UCSD-AML1 (cell line): ENCODE results near the gene SKA2.
A peak's percentile ranks its signal among the peaks of the same experiment; 100 is the strongest.
"Not testable (repeated sequence)": the region's sequence is repeated elsewhere in the genome, so short reads cannot be mapped to it uniquely, and the experiment has no call there.

Experiments used
- DNase-seq: peaks from one replicate; lab custom pipeline; 2025; ENCODE audit not compliant: unreplicated experiment; lab: John Stamatoyannopoulos, UW

Gene SKA2

DNA sequence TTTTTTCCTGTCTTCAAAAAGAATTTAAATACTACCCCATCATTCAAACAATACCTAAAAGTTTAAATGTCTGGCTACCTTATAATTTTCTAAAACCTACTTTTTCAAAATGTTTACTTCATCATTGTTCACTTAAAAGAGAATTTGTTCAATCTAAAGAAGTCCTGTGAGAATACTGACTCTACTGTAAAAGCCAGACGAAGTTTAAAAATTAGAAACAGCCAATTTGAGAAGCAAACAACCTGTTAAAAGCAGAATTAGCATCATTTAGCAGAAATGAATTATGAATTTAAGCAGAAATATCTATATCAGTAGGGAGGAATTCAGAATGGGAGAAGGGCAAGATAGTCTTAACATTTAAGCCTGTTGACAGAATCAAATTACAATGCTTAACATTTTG, 2.1 kb downstream of the SKA2 start:
- no peak for DNase-seq

DNA sequence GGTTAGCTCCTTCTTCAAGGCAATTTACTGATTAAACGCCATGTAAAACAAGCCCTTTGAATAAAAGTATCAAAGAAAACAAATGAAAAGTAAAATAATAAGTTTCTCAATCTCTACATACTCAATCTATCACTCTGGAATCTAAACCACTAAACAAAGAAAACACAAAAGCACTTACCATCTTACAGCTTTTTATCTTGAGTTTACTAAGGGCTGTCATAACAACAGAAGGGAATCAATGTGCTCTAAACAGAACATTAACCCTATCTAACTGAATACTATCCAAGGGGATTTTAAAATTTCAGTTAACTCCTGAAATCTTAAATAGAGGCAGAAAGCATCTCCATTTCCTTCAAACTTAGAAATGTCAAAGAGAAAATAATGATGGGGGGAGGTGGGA, 3.4 kb downstream of the SKA2 start:
- DNase-seq: no peak

DNA sequence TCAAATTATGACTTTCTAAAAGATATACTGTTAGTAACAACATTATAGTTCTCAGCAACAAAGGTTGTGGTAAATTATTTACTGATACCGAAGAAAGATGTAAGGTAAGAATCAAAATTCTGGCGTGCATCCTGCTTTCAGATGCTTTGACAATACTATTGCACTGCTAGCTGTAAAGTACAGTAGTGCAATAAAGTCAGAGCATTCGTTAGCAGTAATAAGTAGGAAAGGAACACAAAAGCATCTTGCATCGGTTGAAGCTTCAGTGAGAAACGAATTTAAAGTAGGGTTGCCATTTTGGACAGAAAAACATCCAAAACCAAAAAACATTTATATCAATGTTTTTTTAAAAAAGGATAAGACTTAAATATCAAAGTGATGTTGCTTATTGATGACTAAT, 4.0 kb downstream of the SKA2 start:
- no peak for DNase-seq

DNA sequence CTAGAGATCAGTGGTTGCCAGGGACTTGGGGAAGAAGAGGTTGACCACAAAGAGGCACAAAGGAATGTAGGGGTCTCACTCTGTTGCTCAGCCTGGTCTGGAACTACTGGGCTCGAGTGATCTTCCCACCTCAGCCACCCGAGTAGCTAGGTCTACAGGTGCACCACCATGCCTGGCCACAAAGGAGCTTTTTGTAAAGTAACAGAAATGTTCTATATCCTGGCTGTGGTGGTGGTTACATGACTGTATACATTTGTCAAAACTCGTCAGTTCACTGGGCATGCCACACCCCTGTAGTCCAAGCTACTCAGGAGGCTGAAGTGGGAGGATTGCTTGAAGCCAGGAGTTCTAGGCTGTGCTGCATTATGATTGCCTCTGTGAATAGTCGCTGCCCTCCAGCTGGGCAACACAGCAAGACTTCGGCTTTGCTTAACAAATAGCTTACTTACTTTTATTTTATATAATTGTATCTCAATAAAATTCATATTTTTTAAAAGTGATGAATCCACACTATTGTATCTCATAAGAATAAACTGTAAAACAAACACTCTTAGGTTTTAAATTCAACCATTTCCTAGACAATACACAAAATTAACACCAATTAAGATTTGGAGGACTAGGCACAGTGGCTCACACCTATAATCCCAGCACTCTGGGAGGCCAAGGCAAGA, 5.0 kb downstream of the SKA2 start:
- DNase-seq: no peak

DNA sequence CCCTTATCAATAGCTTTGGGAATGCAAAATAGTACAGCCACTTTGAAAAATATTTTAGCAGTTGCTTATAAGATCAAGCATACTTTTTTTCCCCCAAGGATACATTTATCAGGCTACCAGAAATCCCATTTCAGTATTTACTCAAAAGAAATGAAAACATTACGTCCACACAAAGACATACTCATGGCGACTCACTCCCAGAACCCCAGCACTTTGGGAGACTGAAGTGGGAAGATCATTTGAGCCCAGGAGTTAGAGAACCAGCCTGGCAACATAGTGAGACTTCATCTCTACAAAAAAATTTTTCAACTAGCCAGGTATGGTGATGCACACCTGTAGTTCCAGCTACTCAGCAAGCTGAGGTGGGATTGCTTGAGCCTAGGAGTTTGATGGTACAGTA, 5.9 kb downstream of the SKA2 start:
- DNase-seq: no peak

DNA sequence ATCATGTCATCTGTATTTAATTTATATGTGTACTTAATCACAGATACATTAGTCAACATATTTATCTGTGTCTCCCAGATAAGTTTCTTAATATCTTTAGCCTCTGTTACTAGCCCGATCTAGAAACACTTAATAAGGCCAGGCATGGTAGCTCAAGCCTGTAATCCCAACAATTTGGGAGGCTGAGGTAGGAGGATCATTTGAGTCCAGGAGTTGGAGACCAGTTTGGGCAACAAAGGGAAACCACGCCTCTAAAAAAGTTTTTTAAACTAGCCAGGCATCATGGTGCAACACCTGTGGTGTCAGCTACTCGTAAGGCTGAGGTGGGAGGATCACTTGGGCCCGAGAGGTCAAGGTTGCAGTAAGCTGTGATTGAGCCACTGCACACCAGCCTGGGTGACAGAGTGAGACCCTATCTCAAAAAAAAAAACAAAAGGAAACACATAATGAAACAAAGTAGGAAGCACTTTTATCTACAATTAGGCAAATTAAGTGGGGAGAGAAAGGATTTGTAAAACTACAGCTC, 9.4 kb downstream of the SKA2 start:
- no peak for DNase-seq

DNA sequence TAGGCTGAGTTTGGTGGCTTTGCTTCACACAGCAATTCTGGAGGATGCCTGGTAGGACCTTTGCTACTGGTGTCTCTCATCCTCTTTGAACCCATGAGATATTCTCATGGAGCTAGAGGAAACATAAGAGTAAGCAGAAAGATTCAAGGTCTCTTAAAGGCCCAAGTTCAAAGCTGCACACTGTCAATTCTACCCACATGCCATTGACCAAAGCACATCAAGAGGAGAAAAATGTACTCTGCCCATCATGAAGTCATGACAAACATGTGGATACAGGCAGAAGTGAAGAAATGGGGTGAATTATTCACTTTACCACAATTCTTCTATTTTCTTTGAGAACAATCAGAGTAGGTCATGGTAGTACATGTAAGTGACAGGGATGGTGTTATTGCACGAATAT, 13.1 kb downstream of the SKA2 start:
- no peak for DNase-seq

DNA sequence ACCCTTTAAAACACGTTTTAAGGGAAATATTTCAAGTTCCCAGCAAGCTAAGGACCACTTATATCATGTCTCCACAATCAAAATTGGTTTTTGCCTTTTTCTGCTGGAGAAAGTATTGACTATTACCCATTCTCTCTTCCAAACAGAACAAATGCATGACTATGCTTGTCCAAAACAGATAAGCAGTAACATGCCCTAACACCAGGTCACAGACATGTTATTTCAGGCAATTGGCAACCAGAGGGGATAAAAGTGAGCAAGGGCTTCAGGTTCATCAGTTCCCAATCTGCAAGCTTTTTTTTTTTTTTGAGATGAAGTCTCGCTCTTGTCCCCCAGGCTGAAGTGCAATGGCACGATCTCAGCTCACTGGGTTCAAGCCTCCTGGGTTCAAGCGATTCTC, 15.0 kb downstream of the SKA2 start:
- DNase-seq: no peak

DNA sequence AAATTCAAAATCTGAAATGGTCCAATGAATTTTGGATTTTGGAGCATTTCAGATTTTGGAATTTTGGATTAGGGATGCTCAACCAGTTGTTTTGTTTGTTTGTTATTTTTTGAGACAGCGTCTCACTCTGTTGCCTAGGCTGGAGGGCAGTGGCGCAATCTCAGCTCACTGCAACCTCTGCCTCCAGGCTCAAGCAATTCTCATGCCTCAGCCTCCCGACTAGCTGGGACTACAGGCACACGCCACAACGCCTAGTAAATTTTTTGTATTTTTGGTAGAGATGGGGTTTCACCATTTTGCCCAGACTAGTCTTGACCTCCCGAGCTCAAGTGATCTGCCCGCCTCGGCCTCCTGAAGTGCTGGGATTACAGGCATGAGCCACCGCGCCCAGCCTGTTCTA, 16.6 kb downstream of the SKA2 start:
- not testable (repeated sequence) for DNase-seq

DNA sequence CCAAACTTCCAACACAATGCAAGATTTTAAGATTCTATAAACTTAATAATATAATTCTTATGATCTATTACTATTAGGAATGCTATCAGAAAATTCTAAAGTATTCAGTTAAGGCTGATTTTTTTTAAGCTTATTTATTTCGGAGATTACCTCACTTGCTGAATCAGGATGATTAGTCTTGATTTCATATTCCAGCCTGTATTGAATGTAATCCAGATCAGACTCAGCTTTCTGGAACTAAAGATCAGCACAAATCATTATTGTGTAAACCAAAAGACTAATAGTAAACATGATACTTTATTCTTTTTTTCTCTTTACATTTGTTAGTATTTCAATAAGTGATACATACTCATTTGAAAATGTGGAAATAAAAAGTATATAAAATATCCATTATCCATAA, 23.9 kb downstream of the SKA2 start:
- no peak for DNase-seq

DNA sequence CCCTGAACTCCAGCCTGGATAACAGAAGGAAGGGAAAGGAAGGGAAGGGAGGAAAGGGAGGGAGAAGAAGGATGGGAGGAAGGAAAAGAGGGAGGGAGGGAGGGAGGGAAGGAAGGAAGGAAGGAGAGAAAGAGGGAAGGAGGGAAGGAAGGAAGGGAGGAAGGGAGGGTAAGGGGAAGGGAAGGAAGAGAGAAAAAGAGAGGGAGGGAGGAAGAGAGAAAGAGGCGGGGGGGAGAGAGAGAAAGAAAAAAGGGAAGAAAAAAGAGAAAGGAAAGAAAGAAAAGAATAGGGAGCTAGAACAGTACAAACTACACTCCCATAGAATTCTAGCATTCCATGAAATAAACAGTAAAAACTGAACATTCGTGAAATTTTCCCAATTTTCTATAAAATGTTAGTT, 25.2 kb downstream of the SKA2 start:
- DNase-seq: no peak

DNA sequence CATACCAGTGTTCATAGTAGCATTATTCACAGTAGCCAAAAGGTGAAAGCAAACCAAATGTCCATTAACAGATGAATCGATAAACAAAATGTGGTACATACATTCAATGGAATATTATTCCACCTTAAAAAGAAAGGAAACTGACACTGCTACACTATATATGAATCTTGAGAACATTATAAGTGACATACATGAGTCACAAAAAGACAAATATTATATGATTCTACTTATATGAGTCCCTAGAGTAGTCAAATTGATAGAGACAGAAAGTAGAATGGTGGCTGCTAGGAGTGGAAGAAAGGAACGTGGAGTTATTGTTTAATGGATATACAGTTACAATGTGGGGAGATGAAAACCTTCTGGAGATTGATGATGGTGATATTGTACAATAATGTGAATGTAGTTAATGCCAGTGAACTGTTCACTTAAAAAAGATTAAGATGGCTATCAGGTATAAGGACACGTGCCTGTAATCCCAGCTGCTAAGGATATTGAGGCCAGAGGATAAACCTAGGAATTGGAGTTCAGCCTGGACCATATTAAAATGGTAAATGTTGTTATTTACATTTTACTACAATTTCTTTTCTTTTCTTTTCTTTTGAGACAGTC, 28.1 kb downstream of the SKA2 start:
- DNase-seq: no peak

DNA sequence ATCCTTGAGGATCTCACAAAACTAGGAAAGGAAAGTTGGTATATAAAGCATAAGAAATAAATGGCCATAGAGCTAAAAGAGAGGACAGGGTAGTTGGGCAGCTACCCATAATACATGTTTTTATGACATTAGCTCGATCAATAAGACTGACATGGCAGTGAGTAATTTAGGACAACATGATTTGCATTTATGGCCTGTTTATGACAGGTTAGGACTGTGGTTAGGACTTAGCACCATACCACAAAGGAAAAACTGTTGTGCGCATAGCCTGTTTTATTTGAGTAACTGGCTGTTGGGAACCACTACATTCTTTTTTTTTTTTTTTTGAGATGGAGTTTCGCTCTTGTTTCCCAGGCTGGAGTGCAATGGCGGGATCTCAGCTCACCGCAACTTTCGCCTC, 30.3 kb downstream of the SKA2 start:
- no peak for DNase-seq

DNA sequence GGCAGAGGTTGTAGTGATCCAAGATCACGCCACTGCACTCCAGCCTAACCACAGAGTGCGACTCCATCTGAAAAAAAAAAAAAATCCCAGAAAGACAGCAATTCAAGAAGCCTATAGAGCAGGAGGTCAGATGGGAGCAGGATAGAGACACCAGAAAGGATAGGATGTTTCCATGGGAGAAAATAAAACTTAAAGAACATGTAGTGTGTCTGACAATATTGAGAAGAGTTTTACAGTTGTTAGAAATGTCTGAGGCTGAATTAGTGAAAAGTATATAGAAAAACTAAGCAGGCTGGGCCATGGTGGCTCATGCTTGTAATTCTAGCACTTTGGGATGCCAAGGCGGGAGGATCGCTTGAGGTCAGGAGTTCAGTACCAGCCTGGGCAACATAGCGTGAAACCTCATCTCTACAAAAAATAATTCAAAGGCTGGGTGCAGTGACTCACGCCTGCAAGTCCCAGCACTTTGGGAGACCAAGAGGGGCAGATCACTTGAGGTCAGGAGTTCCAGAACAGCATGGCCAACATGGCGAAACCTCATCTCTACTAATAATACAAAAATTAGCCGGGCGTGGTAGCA, 33.0 kb downstream of the SKA2 start:
- no peak for DNase-seq

DNA sequence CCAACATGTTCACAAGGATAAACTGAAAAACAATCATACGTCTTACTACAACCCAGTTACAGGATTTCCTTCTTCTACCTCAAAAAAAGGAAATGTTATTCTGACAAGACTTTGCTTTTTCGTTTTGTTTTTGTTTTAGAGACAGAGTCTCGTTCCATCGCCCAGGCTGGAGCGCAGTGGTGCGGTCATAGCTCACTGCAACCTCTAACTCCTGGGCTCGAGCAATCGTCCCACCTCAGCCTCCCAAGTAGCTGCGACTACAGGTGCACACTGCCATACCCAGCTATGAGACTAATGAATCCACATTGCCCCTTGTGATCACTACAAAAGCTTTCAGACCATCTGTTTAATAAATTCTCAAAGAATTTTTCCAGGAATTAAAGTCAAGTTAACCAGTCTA, 39.5 kb downstream of the SKA2 start:
- DNase-seq: no peak

DNA sequence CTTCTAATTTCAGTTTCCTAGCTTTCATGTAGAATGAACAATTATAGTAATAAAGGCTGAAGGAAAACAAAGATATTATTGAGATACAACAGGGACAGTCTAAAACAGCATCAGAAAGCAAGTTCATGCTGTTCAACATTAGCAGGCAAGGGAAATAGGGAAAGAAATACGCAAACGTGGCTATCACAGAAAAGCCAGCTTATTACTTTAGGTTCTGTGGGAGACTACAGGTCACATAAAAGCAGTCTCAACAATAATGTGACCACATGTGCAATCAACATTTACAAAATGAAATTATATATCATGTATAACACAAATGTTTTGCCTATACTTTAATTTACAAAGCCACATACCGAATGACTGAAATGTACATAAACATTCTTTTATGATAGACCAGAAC, 43.4 kb downstream of the SKA2 start:
- no peak for DNase-seq

DNA sequence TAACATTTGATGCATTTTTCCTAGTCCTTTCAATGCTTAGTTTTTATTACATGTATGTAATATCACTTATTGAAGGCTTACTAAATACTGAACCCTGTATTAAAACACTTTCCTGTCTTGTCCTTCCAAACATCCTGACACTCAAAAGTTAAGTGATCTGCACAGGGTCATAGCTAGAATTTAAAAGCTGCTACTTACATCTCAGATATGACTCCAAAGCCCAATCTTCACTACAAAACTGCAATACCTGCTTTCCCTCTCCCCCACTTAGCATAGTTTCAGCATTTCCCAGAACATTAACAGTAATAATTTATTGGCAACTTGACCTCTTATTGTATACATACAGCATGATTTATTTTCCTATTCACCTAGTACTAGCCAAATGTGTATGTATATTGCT, 44.0 kb downstream of the SKA2 start:
- no peak for DNase-seq

DNA sequence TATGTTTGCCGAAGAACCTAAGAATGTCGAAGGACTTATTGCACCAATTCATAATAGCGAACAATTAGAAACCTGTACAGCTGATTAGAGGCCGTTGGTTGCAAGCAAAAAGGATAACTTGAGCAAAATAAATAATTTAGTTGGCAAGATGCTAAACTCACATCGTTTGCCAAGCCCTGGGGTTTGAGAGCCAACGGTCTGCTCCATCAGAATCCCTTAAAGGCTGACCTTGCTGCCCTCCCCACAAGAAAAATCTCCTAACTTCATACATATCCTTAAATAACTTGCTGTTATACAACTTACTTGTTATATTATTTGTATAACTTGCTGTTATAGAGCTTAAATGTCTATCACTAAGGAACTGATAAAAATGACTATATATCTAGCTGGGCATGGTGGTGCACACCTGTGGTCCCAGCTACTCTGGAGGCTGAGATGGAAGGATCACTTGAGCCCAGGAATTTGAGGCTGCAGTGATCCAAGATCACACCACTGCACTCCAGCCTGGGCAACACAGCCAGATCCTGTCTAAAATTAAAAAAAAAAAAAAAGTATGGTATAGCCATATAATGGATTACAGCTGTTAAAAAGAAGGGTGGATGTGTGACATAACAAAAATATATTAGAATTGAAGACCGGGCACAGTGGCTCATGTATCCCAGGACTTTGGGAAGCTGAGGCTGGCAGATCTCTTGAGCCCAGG, 46.4 kb downstream of the SKA2 start:
- no peak for DNase-seq

DNA sequence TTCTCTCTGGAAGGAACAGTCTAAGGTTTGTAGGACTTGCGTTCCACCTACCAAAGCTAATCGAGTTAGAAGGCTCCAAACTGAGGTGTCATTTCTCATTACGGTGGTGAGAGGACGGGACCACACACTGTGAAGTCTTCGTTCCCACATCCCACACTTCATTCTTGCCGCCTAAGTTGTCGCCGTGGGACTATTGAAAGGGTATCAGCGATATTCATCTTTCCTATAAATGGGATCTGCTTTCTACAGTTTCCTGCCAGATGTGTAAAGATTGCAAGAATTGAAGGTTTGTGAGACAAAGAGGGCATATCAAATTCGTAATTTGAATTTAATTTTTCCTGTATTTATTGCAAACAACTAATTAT, 47.7 kb downstream of the SKA2 start:
- DNase-seq: no peak

DNA sequence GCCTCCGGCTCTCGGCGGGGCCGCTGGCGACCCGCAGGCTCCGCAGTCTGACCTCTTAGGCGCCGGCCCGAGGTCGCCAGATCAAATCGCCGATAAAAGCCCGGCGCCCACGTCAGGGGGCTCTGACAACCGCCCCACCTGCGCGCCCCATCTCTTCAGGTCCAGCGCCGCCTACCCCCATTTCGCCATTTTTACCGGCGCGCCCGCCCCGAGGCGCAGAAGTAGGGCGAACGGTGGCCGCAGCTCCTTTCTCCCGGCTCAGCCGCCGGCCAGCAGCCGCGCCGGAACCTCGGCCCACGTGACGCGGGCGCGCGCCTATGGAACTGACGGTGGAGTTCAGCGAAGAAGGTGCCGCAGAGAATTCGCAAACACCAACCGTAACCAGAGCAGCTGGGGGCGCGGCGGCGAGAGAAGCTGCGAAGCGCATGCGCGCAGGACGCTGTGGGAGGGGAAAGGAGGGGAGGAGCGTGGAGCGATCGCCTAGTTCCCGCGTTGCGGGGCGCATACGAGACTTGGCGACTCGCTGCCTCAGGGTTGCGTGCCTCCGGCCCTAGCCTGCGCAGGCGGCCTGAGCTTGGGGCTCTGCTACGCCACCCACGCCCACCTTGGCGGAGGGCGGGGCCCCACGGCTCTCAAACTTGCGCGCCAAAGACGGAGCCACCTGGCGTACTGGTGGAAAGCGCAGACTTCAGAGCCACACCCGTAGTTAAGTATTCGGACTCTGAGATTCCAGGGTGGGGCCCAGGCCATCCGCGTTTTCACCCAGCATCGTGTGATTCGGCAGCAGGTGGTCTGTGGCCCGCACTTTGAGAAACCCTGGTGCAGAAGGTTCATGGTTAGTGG, 48.3 kb downstream of the SKA2 start, which contains the start of gene TRIM37:
TSS of gene TRIM37 (minus strand) at position 418 of the 843 bp plus-strand sequence. CDS start 419 bp downstream, outside the sequence.
- DNase-seq: peak; percentile 100

DNA sequence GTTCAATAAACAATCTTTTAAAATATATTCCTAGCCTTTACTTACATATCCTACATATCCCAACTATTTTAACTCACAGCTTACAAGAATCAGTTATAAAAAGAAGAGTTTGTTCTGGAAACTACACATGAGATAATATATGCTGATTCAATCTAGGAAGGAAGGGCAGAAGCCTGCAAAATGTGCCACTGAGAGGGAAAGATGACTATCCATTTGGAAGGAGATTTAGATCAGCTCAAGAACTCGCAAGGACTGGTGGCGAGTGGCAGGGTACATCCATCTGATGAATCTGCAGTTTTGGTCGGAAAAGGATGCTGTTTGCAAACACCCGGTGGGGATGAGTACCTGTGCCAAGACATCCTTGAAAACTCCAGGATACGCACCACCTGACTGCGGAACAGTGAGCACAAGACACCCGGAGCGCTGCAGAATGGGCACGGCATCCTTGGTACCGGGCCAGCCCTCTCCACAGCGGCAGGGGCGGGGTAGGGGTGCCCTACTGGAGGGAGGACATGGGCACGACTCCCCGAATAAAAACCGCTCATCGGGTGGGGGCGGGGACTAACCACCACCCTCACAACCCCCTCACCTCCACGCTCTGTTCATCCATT, 49.0 kb downstream of the SKA2 start:
- peak; percentile 67 for DNase-seq
